Measurements from ENCODE around the gene MYO5B. TPM values are rescaled to one million over a fixed set of nuclear protein-coding genes. Genes with fewer than 3 reads are reported as not detected.

Gene MYO5B
- total RNA-seq, 1 experiment from 2014 or later: 32.1 TPM

DNA sequence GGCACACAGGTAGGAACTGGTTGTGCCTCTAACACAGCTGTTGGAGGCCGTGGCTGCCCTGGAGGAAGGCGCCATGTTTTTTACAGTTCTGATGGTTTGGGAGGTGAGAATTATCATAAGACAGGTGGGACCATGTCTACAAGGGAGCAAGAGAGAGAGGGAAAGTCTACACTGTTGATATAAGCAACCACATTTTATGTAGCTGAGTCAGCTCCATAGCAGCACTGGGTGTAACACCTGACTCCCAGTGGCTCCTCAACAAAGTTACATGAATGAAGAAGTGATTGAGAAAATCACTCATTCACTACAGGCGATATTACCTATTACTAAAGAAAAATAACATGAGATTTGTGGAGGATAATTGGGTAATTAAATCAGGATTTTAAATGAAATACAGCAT is 340.3 kb downstream of the MYO5B start:
- ChIA-PET CTCF (no interaction called here), RAD21 (ENCODE audit: low non-redundant PET in 1 of 2, low total read pairs in 2 of 2, uncharacterized antibody in 2 of 2, unreplicated experiment in 2 of 2) (no interaction called here), POLR2A (no interaction called here)
- BruUV-seq (replicated peaks): no TSS peak
- no peaks in the 10 kb centered on the region for H3K27me3 ChIP-seq (ENCODE audit: insufficient read depth, low read length)
- H3K4me2 ChIP-seq (ENCODE audit: low read length): peak overlapping the region; percentile 23; the same call in 1 of the 2 replicates
- intact Hi-C loops (cut with micrococcal nuclease): loop anchor here (10.0 kb wide), 1 partner anchor 200 kb away; no protein-coding TSS in a partner anchor
- peaks cover 20 to 51% of the 10 kb centered on the region in 2 experiments for H3K4me1 ChIP-seq (ENCODE audit: control insufficient read depth in 1 of 2, insufficient read depth in 2 of 2, low read length in 2 of 2)
- TF ChIP-seq MAX (IDR thresholded peaks at IDR 0.05) (no peak), TCF7L2 (IDR thresholded peaks at IDR 0.05; ENCODE audit: borderline replicate concordance, extremely low read depth, insufficient read depth, insufficient read length) (no peak), ZNF274 (IDR thresholded peaks at IDR 0.05; ENCODE audit: low read depth, low read length) (no peak), POLR2AphosphoS5 (IDR thresholded peaks at IDR 0.05; ENCODE audit: low read depth, low read length) (no peak), ZFX (IDR thresholded peaks at IDR 0.05) (no peak), SRF (IDR thresholded peaks at IDR 0.05; ENCODE audit: low read depth) (no peak), CTCF (IDR thresholded peaks at IDR 0.05 in 2 of 3, conservative IDR thresholded peaks at IDR 0.05 in 1 of 3; ENCODE audit: borderline replicate concordance in 1 of 3, insufficient read depth in 1 of 3, low read depth in 2 of 3, low read length in 2 of 3) (no peak), JUND (IDR thresholded peaks at IDR 0.05) (no peak)
- TF ChIP-seq, protein P1, sequence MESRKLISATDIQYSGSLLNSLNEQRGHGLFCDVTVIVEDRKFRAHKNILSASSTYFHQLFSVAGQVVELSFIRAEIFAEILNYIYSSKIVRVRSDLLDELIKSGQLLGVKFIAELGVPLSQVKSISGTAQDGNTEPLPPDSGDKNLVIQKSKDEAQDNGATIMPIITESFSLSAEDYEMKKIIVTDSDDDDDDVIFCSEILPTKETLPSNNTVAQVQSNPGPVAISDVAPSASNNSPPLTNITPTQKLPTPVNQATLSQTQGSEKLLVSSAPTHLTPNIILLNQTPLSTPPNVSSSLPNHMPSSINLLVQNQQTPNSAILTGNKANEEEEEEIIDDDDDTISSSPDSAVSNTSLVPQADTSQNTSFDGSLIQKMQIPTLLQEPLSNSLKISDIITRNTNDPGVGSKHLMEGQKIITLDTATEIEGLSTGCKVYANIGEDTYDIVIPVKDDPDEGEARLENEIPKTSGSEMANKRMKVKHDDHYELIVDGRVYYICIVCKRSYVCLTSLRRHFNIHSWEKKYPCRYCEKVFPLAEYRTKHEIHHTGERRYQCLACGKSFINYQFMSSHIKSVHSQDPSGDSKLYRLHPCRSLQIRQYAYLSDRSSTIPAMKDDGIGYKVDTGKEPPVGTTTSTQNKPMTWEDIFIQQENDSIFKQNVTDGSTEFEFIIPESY (IDR thresholded peaks at IDR 0.05; ENCODE audit: extremely low read depth, insufficient replicate concordance, low read length): no peak
- H3K27ac ChIP-seq (ENCODE audit: low read depth, low read length): no peak overlapping the region
- ATAC-seq: no peak
- H2AFZ ChIP-seq (ENCODE audit: low read depth, low read length, poor library complexity, severe bottlenecking): no peak overlapping the region
- H3K79me2 ChIP-seq (ENCODE audit: insufficient read depth, low read length): no peaks in the 10 kb centered on the region
- H3K36me3 ChIP-seq (ENCODE audit: control insufficient read depth in 1 of 2, insufficient read depth in 2 of 2, low read length in 2 of 2): no peaks in the 10 kb centered on the region
- no peaks in the 10 kb centered on the region for H3K9me2 ChIP-seq (ENCODE audit: insufficient read depth)
- H4K20me1 ChIP-seq (ENCODE audit: insufficient read depth): no peaks in the 10 kb centered on the region
- H3K9me3 ChIP-seq (ENCODE audit: control insufficient read depth in 1 of 2, insufficient read depth in 1 of 2, low read depth in 1 of 2, low read length in 2 of 2): no peaks in the 10 kb centered on the region
- DNase-seq (ENCODE audit: low read depth, low spot score): no peak
- H3K9ac ChIP-seq (ENCODE audit: low read length): no peak overlapping the region
- H3K4me3 ChIP-seq (replicated peaks in 1 of 2; ENCODE audit: low read depth in 1 of 2, low read length in 2 of 2): no peak overlapping the region
